ENCODE measurements around the gene ZSCAN2.

DNA sequence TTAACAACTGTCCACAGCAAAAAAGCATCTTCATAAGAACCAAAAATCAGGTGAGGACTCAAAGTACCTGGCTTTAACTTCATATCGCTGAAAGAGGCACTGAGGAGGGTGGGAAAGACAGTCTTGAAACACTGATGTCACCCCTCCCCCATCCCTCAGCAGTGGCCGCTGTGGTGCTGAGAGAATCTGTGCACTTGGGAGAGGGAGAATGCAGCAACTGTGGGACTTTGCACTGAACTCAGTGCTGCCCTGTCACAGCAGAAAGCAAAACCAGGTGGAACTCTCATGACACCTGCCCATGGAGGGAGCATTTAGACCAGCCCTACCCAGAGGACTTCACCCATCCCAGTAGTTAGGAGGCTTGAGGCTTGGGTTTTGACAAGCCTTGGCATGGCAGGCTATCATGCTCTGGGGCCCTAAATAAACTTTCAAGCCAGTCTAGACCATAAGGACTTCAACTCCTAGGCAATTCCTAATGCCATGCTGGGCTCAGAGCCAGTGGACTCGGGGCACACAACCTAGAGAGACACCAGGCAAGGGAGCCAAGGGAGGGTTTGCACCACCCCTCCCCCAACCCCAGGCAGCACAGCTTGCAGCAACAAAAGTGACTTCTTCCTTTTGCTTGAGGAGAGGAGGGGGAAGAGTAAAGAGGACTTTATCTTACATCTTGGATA lies 6.1 kb upstream of the ZSCAN2 start:
- TF ChIP-seq, protein P1, sequence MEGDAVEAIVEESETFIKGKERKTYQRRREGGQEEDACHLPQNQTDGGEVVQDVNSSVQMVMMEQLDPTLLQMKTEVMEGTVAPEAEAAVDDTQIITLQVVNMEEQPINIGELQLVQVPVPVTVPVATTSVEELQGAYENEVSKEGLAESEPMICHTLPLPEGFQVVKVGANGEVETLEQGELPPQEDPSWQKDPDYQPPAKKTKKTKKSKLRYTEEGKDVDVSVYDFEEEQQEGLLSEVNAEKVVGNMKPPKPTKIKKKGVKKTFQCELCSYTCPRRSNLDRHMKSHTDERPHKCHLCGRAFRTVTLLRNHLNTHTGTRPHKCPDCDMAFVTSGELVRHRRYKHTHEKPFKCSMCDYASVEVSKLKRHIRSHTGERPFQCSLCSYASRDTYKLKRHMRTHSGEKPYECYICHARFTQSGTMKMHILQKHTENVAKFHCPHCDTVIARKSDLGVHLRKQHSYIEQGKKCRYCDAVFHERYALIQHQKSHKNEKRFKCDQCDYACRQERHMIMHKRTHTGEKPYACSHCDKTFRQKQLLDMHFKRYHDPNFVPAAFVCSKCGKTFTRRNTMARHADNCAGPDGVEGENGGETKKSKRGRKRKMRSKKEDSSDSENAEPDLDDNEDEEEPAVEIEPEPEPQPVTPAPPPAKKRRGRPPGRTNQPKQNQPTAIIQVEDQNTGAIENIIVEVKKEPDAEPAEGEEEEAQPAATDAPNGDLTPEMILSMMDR (IDR thresholded peaks at IDR 0.05; ENCODE audit: low read depth, low read length), result no peak
- no peak for TF ChIP-seq POLR2A (IDR thresholded peaks at IDR 0.05; ENCODE audit: extremely low read depth, insufficient read length)
- TF ChIP-seq, protein P2, sequence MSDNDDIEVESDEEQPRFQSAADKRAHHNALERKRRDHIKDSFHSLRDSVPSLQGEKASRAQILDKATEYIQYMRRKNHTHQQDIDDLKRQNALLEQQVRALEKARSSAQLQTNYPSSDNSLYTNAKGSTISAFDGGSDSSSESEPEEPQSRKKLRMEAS (IDR thresholded peaks at IDR 0.05; ENCODE audit: low read depth, low read length), result no peak
